Astrocyte (in vitro differentiated cells and primary cell): ENCODE data around the gene ADAM8. TPM values are rescaled to one million over a fixed set of nuclear protein-coding genes. Genes with fewer than 3 reads are reported as not detected.

Source experiments
- DNase-seq: peaks from one replicate; pipeline ENCODE4 v3.0.0-alpha.2; 2010; ENCODE audit warnings: low read depth
- FAIRE-seq: peaks from 2 replicates; lab custom pipeline; 2011; peaks lifted over from hg19 to GRCh38; lab: Jason Lieb, UNC
- H2AFZ ChIP-seq: 2 replicates; pipeline ENCODE4 v1.6.0; 2012; ENCODE audit warnings: low read depth, low read length, inconsistent platforms
- H3K27ac ChIP-seq: 2 replicates; pipeline ENCODE4 v1.5.1; 2011; ENCODE audit warnings: low read depth, low read length, inconsistent platforms
- H3K27me3 ChIP-seq: 2 replicates; pipeline ENCODE4 v1.6.0; 2011; ENCODE audit warnings: low read length, inconsistent platforms; ENCODE audit not compliant: insufficient read depth
- H3K36me3 ChIP-seq: 2 replicates; pipeline ENCODE4 v1.5.1; 2011; ENCODE audit warnings: low read length, inconsistent platforms; ENCODE audit not compliant: insufficient read depth
- H3K4me1 ChIP-seq: 2 replicates; pipeline ENCODE4 v1.5.1; 2011; ENCODE audit warnings: low read length, inconsistent platforms; ENCODE audit not compliant: insufficient read depth
- H3K4me2 ChIP-seq: 2 replicates; pipeline ENCODE4 v1.6.0; 2012; ENCODE audit warnings: low read length, inconsistent platforms
- H3K4me3 ChIP-seq: 2 replicates; pipeline ENCODE4 v1.5.1; 2011; ENCODE audit warnings: low read depth, mild to moderate bottlenecking, low read length, inconsistent platforms; ENCODE audit not compliant: insufficient read depth
- H3K79me2 ChIP-seq: 2 replicates; pipeline ENCODE4 v1.6.0; 2012; ENCODE audit warnings: mild to moderate bottlenecking, low read length, inconsistent platforms; ENCODE audit not compliant: insufficient read depth
- H3K9ac ChIP-seq: 2 replicates; pipeline ENCODE4 v1.6.0; 2012; ENCODE audit warnings: mild to moderate bottlenecking, low read length, inconsistent platforms
- H3K9me3 ChIP-seq: 2 replicates; pipeline ENCODE4 v1.5.1; 2012; ENCODE audit warnings: low read depth, mild to moderate bottlenecking, low read length, inconsistent platforms; ENCODE audit not compliant: insufficient read depth
- H4K20me1 ChIP-seq: 2 replicates; pipeline ENCODE4 v1.6.0; 2012; ENCODE audit warnings: low read length, inconsistent platforms; ENCODE audit not compliant: insufficient read depth
- H3K27ac Mint-ChIP-seq: one replicate; pipeline ENCODE4 v1.8.0; 2021; ENCODE audit warnings: mild to moderate bottlenecking, mixed read lengths; ENCODE audit not compliant: unreplicated experiment
- H3K27me3 Mint-ChIP-seq: one replicate; pipeline ENCODE4 v1.8.0; 2021; ENCODE audit warnings: low read depth, mixed read lengths; ENCODE audit not compliant: unreplicated experiment
- H3K36me3 Mint-ChIP-seq: one replicate; pipeline ENCODE4 v1.8.0; 2021; ENCODE audit warnings: low read depth, mixed read lengths; ENCODE audit not compliant: unreplicated experiment
- H3K4me1 Mint-ChIP-seq: one replicate; pipeline ENCODE4 v1.8.0; 2021; ENCODE audit warnings: low read depth, mixed read lengths; ENCODE audit not compliant: unreplicated experiment
- H3K4me3 Mint-ChIP-seq: one replicate; pipeline ENCODE4 v1.8.0; 2021; ENCODE audit warnings: mild to moderate bottlenecking, moderate library complexity, mixed read lengths; ENCODE audit not compliant: unreplicated experiment
- H3K9me3 Mint-ChIP-seq: one replicate; pipeline ENCODE4 v1.8.0; 2021; ENCODE audit warnings: mild to moderate bottlenecking, mixed read lengths; ENCODE audit not compliant: unreplicated experiment
- EZH2 ChIP-seq: IDR thresholded peaks from 2 replicates; pipeline ENCODE4 v1.6.1; 2012; ENCODE audit warnings: mild to moderate bottlenecking, low read length, inconsistent platforms; ENCODE audit not compliant: insufficient read depth
- total RNA-seq: library from RNA; stranded (reverse); gene quantifications from 2 replicates; pipeline ENCODE4 v1.2.1, GENCODE V29; 2021
- TF ChIP-seq, protein P1 (sequence below): IDR thresholded peaks from 2 replicates; pipeline ENCODE4 v1.5.1; 2011; ENCODE audit warnings: low read depth, mild to moderate bottlenecking, inconsistent platforms, low read length, moderate library complexity; ENCODE audit not compliant: insufficient read depth

Gene ADAM8
- total RNA-seq, 1 donor from 2014 or later, result 4.6 TPM

GRCh38 chr10:133306941-133307379, 30.3 kb upstream of the ADAM8 start:
- no peaks in the 10 kb centered on the region for H3K9me3 Mint-ChIP-seq
- no peak for TF ChIP-seq EZH2
- TF ChIP-seq, protein P1, sequence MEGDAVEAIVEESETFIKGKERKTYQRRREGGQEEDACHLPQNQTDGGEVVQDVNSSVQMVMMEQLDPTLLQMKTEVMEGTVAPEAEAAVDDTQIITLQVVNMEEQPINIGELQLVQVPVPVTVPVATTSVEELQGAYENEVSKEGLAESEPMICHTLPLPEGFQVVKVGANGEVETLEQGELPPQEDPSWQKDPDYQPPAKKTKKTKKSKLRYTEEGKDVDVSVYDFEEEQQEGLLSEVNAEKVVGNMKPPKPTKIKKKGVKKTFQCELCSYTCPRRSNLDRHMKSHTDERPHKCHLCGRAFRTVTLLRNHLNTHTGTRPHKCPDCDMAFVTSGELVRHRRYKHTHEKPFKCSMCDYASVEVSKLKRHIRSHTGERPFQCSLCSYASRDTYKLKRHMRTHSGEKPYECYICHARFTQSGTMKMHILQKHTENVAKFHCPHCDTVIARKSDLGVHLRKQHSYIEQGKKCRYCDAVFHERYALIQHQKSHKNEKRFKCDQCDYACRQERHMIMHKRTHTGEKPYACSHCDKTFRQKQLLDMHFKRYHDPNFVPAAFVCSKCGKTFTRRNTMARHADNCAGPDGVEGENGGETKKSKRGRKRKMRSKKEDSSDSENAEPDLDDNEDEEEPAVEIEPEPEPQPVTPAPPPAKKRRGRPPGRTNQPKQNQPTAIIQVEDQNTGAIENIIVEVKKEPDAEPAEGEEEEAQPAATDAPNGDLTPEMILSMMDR, result no peak
- Histone ChIP-seq H3K27me3 (no peaks in the 10 kb centered on the region), H3K79me2 (peaks cover 64% of the 10 kb centered on the region), H3K4me2 (peak overlapping the region; percentile 92), H3K27ac (no peak overlapping the region), H3K36me3 (peaks cover 2% of the 10 kb centered on the region), H3K9ac (peak overlapping the region; percentile 97), H4K20me1 (peaks cover 70% of the 10 kb centered on the region), H3K4me1 (peaks cover 15% of the 10 kb centered on the region), H2AFZ (no peak overlapping the region), H3K9me3 (no peaks in the 10 kb centered on the region), H3K4me3 (no peak overlapping the region)
- H3K4me3 Mint-ChIP-seq, result peak overlapping the region; percentile 99
- H3K27me3 Mint-ChIP-seq, result no peaks in the 10 kb centered on the region
- H3K27ac Mint-ChIP-seq, result peak overlapping the region; percentile 89
- no peak for DNase-seq
- H3K36me3 Mint-ChIP-seq, result peaks cover 3% of the 10 kb centered on the region
- no peak for FAIRE-seq
- peaks cover 15% of the 10 kb centered on the region for H3K4me1 Mint-ChIP-seq

DNA sequence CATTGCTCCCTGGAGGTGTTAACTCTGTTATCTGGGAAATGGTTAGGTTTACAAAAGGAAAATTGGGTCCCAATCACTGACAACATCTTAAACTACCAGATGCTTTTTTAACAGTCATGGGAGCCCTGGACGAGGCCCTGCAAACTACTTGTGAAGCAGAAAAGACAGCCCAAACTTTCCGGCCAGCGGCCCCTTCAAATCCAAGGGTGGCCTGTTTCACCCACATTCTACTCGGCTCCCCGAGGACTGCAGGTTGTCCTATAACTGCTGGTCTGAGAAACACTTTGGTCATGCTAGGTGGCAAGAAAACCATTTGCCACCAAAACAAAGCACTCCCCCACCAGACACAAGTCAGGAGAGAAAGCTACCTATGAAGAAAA, 29.4 kb upstream of the ADAM8 start:
- H3K36me3 ChIP-seq, result peaks cover 2% of the 10 kb centered on the region
- FAIRE-seq (no peak), DNase-seq (no peak)
- Mint-ChIP-seq H3K4me1 (peaks cover 15% of the 10 kb centered on the region), H3K4me3 (no peak overlapping the region), H3K27me3 (no peaks in the 10 kb centered on the region), H3K27ac (no peak overlapping the region), H3K36me3 (peaks cover 3% of the 10 kb centered on the region), H3K9me3 (no peaks in the 10 kb centered on the region)
- peaks cover 66% of the 10 kb centered on the region for H3K79me2 ChIP-seq
- H2AFZ ChIP-seq, result no peak overlapping the region
- H3K9ac ChIP-seq, result no peak overlapping the region
- TF ChIP-seq, protein P1, result no peak
- peaks cover 73% of the 10 kb centered on the region for H4K20me1 ChIP-seq
- H3K4me3 ChIP-seq, result no peak overlapping the region
- H3K9me3 ChIP-seq, result no peaks in the 10 kb centered on the region
- H3K27ac ChIP-seq, result no peak overlapping the region
- H3K4me1 ChIP-seq, result peaks cover 15% of the 10 kb centered on the region
- no peak overlapping the region for H3K4me2 ChIP-seq
- H3K27me3 ChIP-seq, result no peaks in the 10 kb centered on the region

- peaks cover 15% of the 10 kb centered on the region for H3K4me1 Mint-ChIP-seq
- Histone ChIP-seq H3K4me3 (no peak overlapping the region), H3K4me1 (peaks cover 10% of the 10 kb centered on the region), H3K27me3 (no peaks in the 10 kb centered on the region), H2AFZ (no peak overlapping the region), H3K36me3 (peaks cover 15% of the 10 kb centered on the region), H3K27ac (no peak overlapping the region), H3K9ac (no peak overlapping the region), H3K9me3 (no peaks in the 10 kb centered on the region), H3K4me2 (no peak overlapping the region), H3K79me2 (peaks cover 61% of the 10 kb centered on the region), H4K20me1 (peaks cover 69% of the 10 kb centered on the region)
- FAIRE-seq, result no peak
- no peaks in the 10 kb centered on the region for H3K27me3 Mint-ChIP-seq
- DNase-seq, result no peak
- no peaks in the 10 kb centered on the region for H3K9me3 Mint-ChIP-seq
- TF ChIP-seq, protein P1, result no peak
- TF ChIP-seq EZH2, result no peak
- no peak overlapping the region for H3K4me3 Mint-ChIP-seq
- peaks cover 9% of the 10 kb centered on the region for H3K36me3 Mint-ChIP-seq
- no peak overlapping the region for H3K27ac Mint-ChIP-seq
Measured at GRCh38 chr10:133303206-133303605, 26.5 kb upstream of the ADAM8 start.
